Hypothalamus (tissue), 51 donors: Measurements from ENCODE around the gene CALR.
A peak's percentile ranks its signal among the peaks of the same experiment; 100 is the strongest.
"Not testable (repeated sequence)": the region's sequence is repeated elsewhere in the genome, so short reads cannot be mapped to it uniquely, and the experiment has no call there.

Source experiments
- DNase-seq, 51 donors: peaks; one replicate each; lab custom pipeline; 2025; lab: John Stamatoyannopoulos, UW

The CALR gene

GRCh38 chr19:12937927-12938778, at the start of gene CALR:
TSS of gene CALR (plus strand) at chr19:12938609. CDS start at chr19:12938680, 71 bp downstream.
- peak; percentile 72 to 100 (median 99) for DNase-seq

- not testable (repeated sequence) for DNase-seq
Observed at GRCh38 chr19:12890299-12890786, 48.1 kb upstream of the CALR start.

- DNase-seq: peak; percentile 62 to 100 (median 97)
Observed at GRCh38 chr19:12890787-12891552, 47.4 kb upstream of the CALR start, which contains the start of gene GCDH. TSS of gene GCDH (plus strand) at chr19:12891160. CDS start at chr19:12891305, 145 bp downstream.

GRCh38 chr19:12891553-12892021, 46.8 kb upstream of the CALR start:
- DNase-seq: no peak

- DNase-seq: no peak
Observed at GRCh38 chr19:12893582-12893981, 44.8 kb upstream of the CALR start.

GRCh38 chr19:12896460-12896859, 41.9 kb upstream of the CALR start:
- DNase-seq: peak in 1 of 51 donors; percentile 51

- no peak for DNase-seq
Observed at GRCh38 chr19:12899891-12900518, 38.4 kb upstream of the CALR start.

GRCh38 chr19:12907166-12907565, 31.2 kb upstream of the CALR start:
- DNase-seq: no peak

GRCh38 chr19:12912571-12912970, 25.8 kb upstream of the CALR start:
- DNase-seq: no peak

GRCh38 chr19:12913011-12913561, 25.3 kb upstream of the CALR start:
- peak in 47 of 51 donors; percentile 16 to 89 (median 77) for DNase-seq

- peak in 17 of 51 donors; percentile 2 to 43 (median 13) for DNase-seq
Observed at GRCh38 chr19:12913851-12914690, 24.3 kb upstream of the CALR start.

- not testable (repeated sequence) for DNase-seq
Observed at GRCh38 chr19:12915860-12916259, 22.5 kb upstream of the CALR start.

- DNase-seq: no peak
Observed at GRCh38 chr19:12918253-12918652, 20.2 kb upstream of the CALR start.

- DNase-seq: no peak
Observed at GRCh38 chr19:12921047-12921446, 17.4 kb upstream of the CALR start.

- DNase-seq: no peak
Observed at GRCh38 chr19:12922959-12923358, 15.4 kb upstream of the CALR start.

GRCh38 chr19:12924621-12925310, 13.6 kb upstream of the CALR start:
- DNase-seq: no peak

GRCh38 chr19:12930002-12930645, 8.3 kb upstream of the CALR start:
- no peak for DNase-seq
